ENCODE measurements around the gene EPHA1. TPM values are rescaled to one million over a fixed set of nuclear protein-coding genes. Genes with fewer than 3 reads are reported as not detected.
A peak's percentile ranks its signal among the peaks of the same experiment; 100 is the strongest.

Gene EPHA1
- total RNA-seq, 2 experiments from 2014 or later, result 0.47 to 1.6 TPM

DNA sequence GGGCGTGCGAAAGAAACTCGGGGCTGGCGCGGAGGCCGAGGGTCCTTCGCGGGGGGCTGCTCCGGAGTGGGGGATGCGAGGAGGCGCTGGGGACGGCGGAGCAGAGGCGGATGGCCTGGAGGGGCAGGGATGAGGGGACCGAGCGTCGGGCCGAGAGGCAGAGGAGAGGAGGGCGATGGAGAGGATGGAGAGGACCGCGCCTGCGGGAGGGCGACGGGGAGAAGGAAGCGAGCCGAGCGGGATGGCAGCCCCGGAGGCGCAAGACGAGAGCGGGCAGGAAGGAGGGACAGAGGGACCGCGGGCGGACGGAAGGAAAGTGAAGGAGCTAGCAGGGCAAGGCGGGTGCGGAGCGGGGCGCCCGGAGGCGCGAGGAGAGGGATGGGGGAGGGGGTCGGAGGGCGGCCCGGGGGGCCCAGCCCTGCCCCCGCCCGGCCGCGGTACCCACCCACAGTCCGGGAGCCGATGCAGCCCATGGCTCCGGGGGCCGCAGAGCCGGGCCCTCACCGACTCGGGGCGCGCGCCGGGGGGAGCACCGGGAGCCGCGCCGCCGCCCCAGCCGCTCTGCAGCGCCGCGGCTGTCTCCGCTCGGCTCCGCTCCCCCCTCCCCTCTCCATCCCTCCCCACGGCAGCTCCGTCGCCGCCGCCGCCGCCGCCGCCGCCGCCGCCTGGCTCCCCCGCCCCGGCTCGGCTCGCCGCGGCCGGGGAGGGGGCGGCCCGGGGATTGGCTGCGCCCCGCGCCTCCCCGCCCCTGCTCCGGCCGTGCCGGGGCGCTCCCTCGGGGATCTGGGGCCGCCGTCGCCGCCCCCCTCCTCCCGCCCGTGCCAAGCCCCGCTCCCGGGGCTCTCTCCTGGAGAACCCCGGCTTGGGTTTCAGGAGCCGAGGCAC, 46.3 kb downstream of the EPHA1 start, which contains the start of gene FAM131B:
FAM131B (minus strand) TSS at position 583 of the 885 bp plus-strand sequence; CDS start at position 473, 110 bp downstream.
- no peak within 1 kb of the TSS for H3K27ac Mint-ChIP-seq
- peak within 1 kb of the TSS; percentile 80 for H3K4me3 Mint-ChIP-seq
- peaks cover 52% of the 10 kb centered on the region for H3K27me3 Mint-ChIP-seq
- peak; percentile 78 for ATAC-seq
- no peaks in the 10 kb centered on the region for H3K9me3 Mint-ChIP-seq (ENCODE audit: low read depth)
- DNase-seq, result no peak
- peaks cover 5% of the 10 kb centered on the region for H3K4me1 Mint-ChIP-seq
- CTCF ChIA-PET, result interaction anchor here (1.0 to 2.9 kb wide), 2 partner anchors 17 kb away, joined by 5 to 14 read pairs; no protein-coding TSS in a partner anchor
- H3K36me3 Mint-ChIP-seq, result no peaks in the 10 kb centered on the region

DNA sequence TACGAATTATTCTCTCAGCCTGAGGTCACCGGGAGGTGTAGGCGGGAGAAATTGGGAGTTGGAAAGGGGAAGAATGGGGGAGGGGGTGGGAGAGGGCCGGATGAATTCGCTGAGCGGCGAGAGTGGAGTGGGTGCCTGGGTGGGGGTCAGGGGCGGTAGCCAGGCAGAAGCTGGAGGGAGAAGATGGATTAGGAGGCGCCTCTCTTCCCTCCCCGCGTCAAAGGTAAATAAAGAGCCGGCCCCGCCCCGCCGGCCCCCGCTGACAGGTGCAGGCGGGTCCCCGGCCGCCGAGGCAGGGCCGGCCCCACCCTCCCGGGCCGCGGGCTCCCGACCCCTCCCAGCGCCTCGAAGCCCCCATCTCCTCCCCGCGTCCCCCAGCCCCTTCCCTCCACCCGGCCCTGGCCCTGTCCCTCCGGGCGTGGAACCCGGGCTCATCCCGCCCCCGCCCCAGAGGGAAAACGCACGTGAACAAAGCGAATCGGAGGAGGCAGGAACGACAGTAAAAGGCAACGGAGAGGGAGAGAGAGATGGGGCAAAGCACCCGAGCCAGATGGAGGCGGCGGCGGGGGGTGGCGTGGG, 47.0 kb downstream of the EPHA1 start:
- peak overlapping the region; percentile 80 for H3K4me3 Mint-ChIP-seq
- H3K4me1 Mint-ChIP-seq, result peaks cover 5% of the 10 kb centered on the region
- no peak overlapping the region for H3K27ac Mint-ChIP-seq
- H3K27me3 Mint-ChIP-seq, result peaks cover 52% of the 10 kb centered on the region
- CTCF ChIA-PET, result interaction anchor here (2.9 kb wide), 1 partner anchor 16 kb away, joined by 14 read pairs; no protein-coding TSS in a partner anchor
- ATAC-seq (peak; percentile 18), DNase-seq (no peak)
- no peaks in the 10 kb centered on the region for H3K36me3 Mint-ChIP-seq
- H3K9me3 Mint-ChIP-seq (ENCODE audit: low read depth), result no peaks in the 10 kb centered on the region

DNA sequence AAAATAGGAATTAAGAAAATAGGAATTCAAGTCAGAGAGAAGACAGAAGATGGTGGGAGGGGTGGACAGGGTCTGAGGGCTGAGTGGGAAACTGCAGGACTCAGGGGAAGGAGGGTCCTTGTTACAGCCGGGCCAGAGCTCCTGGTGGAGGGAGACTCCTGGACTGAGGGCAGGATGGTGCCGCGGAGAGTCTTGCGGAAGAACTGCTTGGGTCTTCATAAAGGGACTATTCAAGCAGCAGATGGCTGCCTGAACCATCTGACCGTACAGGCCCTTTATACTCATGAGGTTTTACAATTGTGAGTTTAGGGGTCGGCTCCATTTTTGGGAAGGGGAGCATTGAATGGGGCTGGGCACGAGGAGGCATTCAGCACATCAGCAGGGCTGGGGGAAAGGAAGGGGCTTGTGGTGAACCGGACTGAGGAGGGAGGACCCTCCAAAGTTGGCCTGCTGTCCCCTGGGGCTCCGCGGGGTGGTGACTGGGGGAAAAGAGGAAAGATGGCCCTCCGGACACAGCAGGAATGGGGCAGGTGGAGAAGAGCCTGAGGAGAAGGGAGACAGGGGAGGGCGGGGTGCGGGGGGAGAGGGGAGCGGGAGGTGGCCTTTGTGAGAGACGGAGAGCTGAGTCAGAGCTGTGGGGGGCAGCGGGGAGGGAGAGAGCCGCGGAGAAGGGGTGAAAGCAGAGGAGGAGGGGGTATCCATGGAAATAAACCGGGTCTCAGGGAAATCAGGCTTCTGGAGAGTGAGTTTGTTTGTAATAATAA, 47.7 kb downstream of the EPHA1 start:
- peaks cover 5% of the 10 kb centered on the region for H3K4me1 Mint-ChIP-seq
- CTCF ChIA-PET, result interaction anchor here (1.0 to 2.9 kb wide), 6 partner anchors 9 to 146 kb away, joined by 3 to 14 read pairs (median 6); partner anchors contain the start of gene CLCN1
- no peaks in the 10 kb centered on the region for H3K36me3 Mint-ChIP-seq
- peaks cover 49% of the 10 kb centered on the region for H3K27me3 Mint-ChIP-seq
- no peak for ATAC-seq
- no peak overlapping the region for H3K27ac Mint-ChIP-seq
- no peak overlapping the region for H3K4me3 Mint-ChIP-seq
- H3K9me3 Mint-ChIP-seq (ENCODE audit: low read depth), result no peaks in the 10 kb centered on the region
- DNase-seq, result no peak

DNA sequence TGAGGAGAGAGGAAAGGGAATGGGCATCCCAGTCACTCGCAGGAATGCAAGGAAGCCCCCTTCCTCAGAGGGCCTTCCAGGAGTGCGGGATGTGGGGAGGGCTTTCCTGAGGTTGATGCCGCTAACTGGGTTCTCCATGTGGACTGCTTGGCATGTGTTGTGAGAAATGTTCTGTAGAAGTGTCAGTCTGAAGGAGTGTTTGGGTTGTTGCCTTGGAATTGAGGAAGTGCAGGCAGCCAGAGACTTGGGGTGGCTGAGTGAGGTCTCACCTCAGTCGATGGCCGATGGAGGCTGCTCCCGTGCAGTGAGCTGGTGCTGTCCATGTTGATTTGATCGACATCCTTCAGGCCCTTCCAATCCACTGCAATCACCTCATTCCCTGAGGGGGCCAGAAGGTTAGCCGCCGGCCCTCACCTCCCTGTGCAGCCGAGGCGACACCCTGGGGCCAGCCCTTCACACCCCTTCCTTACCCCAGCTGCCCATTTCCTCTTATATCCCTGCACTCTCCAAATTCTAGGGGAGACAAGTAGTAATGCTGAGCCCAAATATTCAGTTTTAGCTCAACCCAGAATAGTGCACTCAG, 48.8 kb downstream of the EPHA1 start:
- Mint-ChIP-seq H3K4me1 (peaks cover 5% of the 10 kb centered on the region), H3K36me3 (no peaks in the 10 kb centered on the region), H3K4me3 (no peak overlapping the region), H3K9me3 (ENCODE audit: low read depth) (no peaks in the 10 kb centered on the region), H3K27ac (no peak overlapping the region), H3K27me3 (peaks cover 40% of the 10 kb centered on the region)
- DNase-seq, result no peak
- CTCF ChIA-PET, result interaction anchor here (1.0 to 2.9 kb wide), 8 partner anchors 10 to 356 kb away, joined by 3 to 14 read pairs (median 5); partner anchors contain the start of gene CLCN1
- ATAC-seq, result no peak

DNA sequence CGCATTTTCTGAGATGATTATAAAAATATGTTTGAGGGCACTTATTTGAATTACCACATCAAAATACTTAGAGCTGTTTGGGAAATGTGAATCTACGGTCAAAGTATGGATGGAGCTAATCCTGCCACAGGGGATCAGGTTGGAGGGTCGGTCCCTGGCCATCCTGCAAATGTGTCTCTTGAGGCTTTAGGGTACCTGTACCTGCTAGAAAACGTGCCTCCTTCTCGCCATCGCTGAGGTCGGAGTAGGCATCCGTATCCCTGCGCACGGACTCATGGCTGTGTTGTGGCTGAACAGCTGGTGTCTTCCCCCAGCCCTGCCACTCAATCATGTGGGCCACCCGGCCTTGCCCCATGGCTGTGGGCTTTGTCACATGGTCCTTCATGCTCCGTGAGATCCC, 50.0 kb downstream of the EPHA1 start:
- Mint-ChIP-seq H3K4me3 (no peak overlapping the region), H3K9me3 (ENCODE audit: low read depth) (no peaks in the 10 kb centered on the region), H3K27me3 (peaks cover 28% of the 10 kb centered on the region), H3K36me3 (no peaks in the 10 kb centered on the region), H3K4me1 (peaks cover 5% of the 10 kb centered on the region), H3K27ac (no peak overlapping the region)
- CTCF ChIA-PET, result interaction anchor here (1.0 to 1.7 kb wide), 5 partner anchors 13 to 355 kb away, joined by 3 to 5 read pairs (median 3); no protein-coding TSS in a partner anchor
- no peak for ATAC-seq
- DNase-seq, result no peak

DNA sequence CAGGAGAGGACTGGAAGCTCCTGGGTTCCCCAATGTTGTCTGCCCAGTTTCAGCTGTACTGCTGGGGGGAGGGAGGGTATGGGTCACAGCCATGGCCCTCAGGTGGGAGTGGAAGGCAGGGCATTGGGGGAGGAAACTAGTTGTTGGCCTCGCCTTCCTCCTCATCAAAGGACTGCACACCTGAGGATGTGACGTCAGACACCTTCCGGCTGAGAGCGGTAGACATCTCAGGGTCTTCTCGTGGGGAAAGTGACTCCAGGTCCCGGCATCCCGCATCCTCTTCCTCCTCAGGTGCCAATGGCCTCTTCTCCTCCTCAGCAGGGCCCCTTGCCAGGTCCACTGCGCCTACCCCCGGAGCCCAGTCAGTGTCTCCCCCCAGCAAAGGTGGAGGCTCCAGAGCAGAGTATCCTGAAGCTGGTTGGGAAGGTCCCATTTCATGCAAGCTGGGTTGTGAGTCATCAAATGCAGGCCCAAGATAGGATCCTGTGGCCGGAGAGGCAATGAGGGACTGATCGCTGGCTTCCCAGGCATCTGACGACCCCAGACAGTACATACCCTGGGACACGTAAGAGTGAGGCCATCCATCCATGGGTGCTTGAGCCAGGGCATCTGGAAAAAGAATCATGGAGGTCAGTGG, 52.1 kb downstream of the EPHA1 start:
- H3K9me3 Mint-ChIP-seq (ENCODE audit: low read depth), result no peaks in the 10 kb centered on the region
- ATAC-seq (no peak), DNase-seq (no peak)
- H3K36me3 Mint-ChIP-seq, result no peaks in the 10 kb centered on the region
- peaks cover 17% of the 10 kb centered on the region for H3K27me3 Mint-ChIP-seq
- no peak overlapping the region for H3K4me3 Mint-ChIP-seq
- no peaks in the 10 kb centered on the region for H3K4me1 Mint-ChIP-seq
- no peak overlapping the region for H3K27ac Mint-ChIP-seq
- CTCF ChIA-PET, result interaction anchor here (1.2 to 1.4 kb wide), 2 partner anchors 10 to 11 kb away, joined by 4 to 6 read pairs; no protein-coding TSS in a partner anchor

DNA sequence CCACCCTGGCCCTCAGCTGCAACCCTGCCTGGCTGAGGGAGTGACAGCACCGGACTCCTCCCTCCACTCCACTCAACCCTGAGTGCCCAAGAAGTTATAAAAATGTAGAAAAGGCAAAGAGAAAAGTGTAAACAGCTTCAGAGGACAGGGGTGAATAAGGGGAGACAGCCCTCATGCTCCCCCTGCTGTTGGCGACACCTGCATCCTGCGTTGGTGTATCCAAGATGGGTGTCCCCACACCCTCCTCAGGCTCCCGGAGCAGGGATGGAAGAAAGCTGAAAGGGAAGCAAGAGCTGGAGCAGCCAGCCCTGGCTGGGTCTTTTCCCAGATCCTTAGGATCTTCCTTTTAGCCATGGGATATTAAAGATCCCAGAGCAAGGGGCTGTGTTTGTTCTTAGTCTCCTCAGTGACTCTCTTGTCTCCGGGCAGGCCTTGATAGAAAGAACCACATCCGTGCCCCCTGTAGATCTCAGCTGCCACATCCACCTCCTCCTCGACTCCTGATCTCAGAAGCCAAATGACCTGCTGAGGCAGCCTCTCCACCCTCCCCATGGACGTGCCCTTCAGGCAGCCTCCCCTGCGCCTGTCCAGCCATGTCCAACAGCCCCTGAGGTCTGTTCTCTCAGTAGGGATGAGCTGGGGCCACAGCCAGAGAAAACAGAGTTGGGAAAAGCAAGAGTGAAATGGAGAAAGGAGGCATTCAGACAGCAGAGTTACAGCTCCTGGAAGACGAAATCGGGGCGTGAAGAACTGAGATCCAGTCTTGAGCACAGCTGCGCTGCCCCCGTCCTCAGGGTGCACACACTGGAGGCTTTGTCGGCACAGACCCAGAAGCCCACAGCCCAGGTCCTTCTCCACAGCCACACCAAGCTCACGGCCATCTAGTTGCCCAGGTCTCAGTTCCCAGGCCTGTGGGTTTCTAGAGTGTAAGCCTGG, 52.9 kb downstream of the EPHA1 start:
- no peak overlapping the region for H3K27ac Mint-ChIP-seq
- ATAC-seq (no peak), DNase-seq (no peak)
- no peaks in the 10 kb centered on the region for H3K36me3 Mint-ChIP-seq
- peaks cover 11% of the 10 kb centered on the region for H3K27me3 Mint-ChIP-seq
- CTCF ChIA-PET, result interaction anchor here (1.0 to 1.4 kb wide), 3 partner anchors 9 to 115 kb away, joined by 3 to 6 read pairs (median 4); no protein-coding TSS in a partner anchor
- no peaks in the 10 kb centered on the region for H3K4me1 Mint-ChIP-seq
- no peak overlapping the region for H3K4me3 Mint-ChIP-seq
- no peaks in the 10 kb centered on the region for H3K9me3 Mint-ChIP-seq (ENCODE audit: low read depth)

DNA sequence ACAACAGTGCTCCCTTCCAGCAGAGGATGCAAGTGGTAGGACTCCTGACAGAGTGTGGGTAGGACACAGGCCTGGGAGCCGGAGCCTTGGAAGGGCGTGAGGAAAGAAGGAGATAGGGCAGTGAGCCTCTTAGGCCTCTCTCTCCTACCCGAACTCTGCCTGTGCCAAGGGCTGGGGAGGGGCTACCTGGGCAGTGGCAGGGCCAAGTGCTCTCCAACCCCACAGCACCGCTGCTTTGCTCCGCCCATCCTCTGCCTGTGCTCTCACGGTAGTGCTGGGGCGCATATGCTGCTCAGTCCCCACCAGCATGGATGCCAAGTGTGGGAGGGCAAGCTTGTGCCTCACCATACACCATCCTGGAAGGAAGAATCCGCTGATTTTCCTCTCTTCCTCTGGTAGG, 53.7 kb downstream of the EPHA1 start:
- ATAC-seq (no peak), DNase-seq (no peak)
- H3K4me1 Mint-ChIP-seq, result no peaks in the 10 kb centered on the region
- no peak overlapping the region for H3K4me3 Mint-ChIP-seq
- no peaks in the 10 kb centered on the region for H3K9me3 Mint-ChIP-seq (ENCODE audit: low read depth)
- CTCF ChIA-PET, result interaction anchor here (1.0 to 1.2 kb wide), 3 partner anchors 8 to 114 kb away, joined by 3 to 4 read pairs (median 4); no protein-coding TSS in a partner anchor
- H3K36me3 Mint-ChIP-seq, result no peaks in the 10 kb centered on the region
- no peak overlapping the region for H3K27ac Mint-ChIP-seq
- peaks cover 5% of the 10 kb centered on the region for H3K27me3 Mint-ChIP-seq

DNA sequence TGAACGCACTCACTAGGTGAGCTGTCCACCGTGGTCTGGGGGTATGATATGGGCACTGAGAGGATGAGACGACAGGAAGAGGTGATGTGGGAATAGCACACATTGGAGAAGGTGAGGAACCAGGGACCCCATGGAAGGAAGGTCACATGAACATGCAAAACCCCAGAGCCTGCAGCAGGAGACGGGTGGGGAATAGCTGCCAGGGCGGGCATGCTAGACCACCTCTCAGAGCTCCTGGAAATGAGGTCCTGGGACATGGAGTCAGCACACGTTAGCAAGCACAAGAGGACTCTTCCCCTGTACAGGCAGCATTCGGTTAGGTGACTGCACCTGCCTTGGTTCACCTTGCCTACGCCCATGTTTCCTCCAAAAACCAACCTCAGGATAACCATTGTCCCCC, 54.3 kb downstream of the EPHA1 start:
- no peak for DNase-seq
- no peak overlapping the region for H3K4me3 Mint-ChIP-seq
- CTCF ChIA-PET, result interaction anchor here (0.6 to 1.0 kb wide), 2 partner anchors 9 to 15 kb away, joined by 3 to 4 read pairs; no protein-coding TSS in a partner anchor
- no peaks in the 10 kb centered on the region for H3K4me1 Mint-ChIP-seq
- no peak for ATAC-seq
- no peaks in the 10 kb centered on the region for H3K36me3 Mint-ChIP-seq
- no peak overlapping the region for H3K27ac Mint-ChIP-seq
- H3K27me3 Mint-ChIP-seq, result peaks cover under 1% of the 10 kb centered on the region
- H3K9me3 Mint-ChIP-seq (ENCODE audit: low read depth), result no peaks in the 10 kb centered on the region

DNA sequence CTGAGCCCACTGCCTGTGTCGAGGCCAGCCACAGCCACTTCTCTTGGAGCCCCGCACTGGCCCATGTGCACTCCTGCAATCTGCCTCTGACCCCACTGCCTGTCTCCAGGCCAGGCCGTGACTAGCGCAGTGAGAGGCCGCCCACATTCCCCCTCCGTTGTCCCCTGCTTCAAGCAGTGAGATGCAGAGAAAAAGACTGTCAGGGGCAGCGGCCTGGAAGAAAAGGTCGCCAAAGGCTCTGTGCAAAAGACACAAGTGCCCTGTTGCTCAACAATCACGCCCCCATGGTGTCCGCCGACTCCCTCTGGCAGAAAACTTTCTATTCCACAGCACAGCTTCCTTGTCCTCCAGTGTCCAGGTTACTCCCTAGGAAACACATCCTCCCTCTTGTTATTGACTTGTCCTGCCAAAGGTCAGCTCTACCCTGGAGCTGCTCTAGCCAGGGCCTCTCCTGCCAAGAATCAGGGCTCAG, 56.1 kb downstream of the EPHA1 start:
- no peak overlapping the region for H3K27ac Mint-ChIP-seq
- CTCF ChIA-PET, result no interaction called here
- ATAC-seq, result no peak

DNA sequence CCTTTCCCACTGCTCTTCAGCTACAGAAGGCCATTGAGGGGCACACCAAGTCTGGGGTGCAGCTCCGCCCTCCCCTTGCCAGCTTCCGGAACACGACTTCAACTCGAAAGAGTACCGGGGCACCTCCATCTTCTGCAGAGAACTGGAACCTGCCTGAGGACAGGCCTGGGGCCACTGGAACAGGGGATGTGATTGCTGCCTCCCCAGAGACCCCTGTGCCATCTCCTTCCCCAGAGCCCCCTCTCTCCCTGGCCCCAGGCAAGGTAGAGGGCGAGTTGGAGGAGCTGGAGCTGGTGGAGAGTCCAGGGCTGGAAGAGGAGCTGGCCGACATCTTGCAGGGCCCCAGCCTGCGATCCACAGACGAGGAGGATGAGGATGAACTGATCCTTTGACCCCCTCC, 57.1 kb downstream of the EPHA1 start:
- Mint-ChIP-seq H3K4me3 (no peak overlapping the region), H3K27ac (no peak overlapping the region), H3K36me3 (no peaks in the 10 kb centered on the region), H3K4me1 (peaks cover 3% of the 10 kb centered on the region), H3K9me3 (ENCODE audit: low read depth) (no peaks in the 10 kb centered on the region), H3K27me3 (peaks cover 23% of the 10 kb centered on the region)
- CTCF ChIA-PET, result interaction anchor here (0.6 to 1.3 kb wide), 3 partner anchors 24 to 111 kb away, joined by 3 read pairs; no protein-coding TSS in a partner anchor
- DNase-seq (no peak), ATAC-seq (no peak)

More for the DNA sequence above, 56.1 kb downstream of the EPHA1 start:
- Mint-ChIP-seq H3K9me3 (ENCODE audit: low read depth) (no peaks in the 10 kb centered on the region), H3K4me3 (no peak overlapping the region), H3K4me1 (no peaks in the 10 kb centered on the region), H3K36me3 (no peaks in the 10 kb centered on the region), H3K27me3 (peaks cover 16% of the 10 kb centered on the region)
- no peak for DNase-seq
